GM08714 (cell line): ENCODE results near the gene PNP.
"Not testable (repeated sequence)": the region's sequence is repeated elsewhere in the genome, so short reads cannot be mapped to it uniquely, and the experiment has no call there.

Source experiments
- H3K4me3 ChIP-seq: fragments of 200-500 bp; sonication (Bioruptor generic); 2 replicates; pipeline ENCODE4 v1.5.1; 2014; ENCODE audit warnings: mild to moderate bottlenecking, low read length, inconsistent platforms
- ZNF274 ChIP-seq: IDR thresholded peaks from 2 replicates; pipeline ENCODE4 v1.6.1; 2012; ENCODE audit warnings: mild to moderate bottlenecking, low read depth, low read length

The PNP gene

GRCh38 chr14:20493634-20494033, 24.4 kb downstream of the PNP start:
- no peak overlapping the region for H3K4me3 ChIP-seq
- TF ChIP-seq ZNF274, result no peak

- H3K4me3 ChIP-seq, result no peak overlapping the region
- TF ChIP-seq ZNF274, result no peak
These were observed 25.9 kb downstream of the PNP start for GRCh38 chr14:20494935-20495766.

- H3K4me3 ChIP-seq, result no peak overlapping the region
- no peak for TF ChIP-seq ZNF274
These were observed 29.4 kb downstream of the PNP start for GRCh38 chr14:20498622-20499021.

GRCh38 chr14:20499108-20499507, 29.9 kb downstream of the PNP start:
- TF ChIP-seq ZNF274, result no peak
- no peak overlapping the region for H3K4me3 ChIP-seq

GRCh38 chr14:20499881-20500280, 30.7 kb downstream of the PNP start:
- TF ChIP-seq ZNF274, result no peak
- H3K4me3 ChIP-seq, result no peak overlapping the region

- no peak for TF ChIP-seq ZNF274
- no peak overlapping the region for H3K4me3 ChIP-seq
These were observed 32.1 kb downstream of the PNP start for GRCh38 chr14:20501346-20501745.

- no peak for TF ChIP-seq ZNF274
- no peak overlapping the region for H3K4me3 ChIP-seq
These were observed 34.7 kb downstream of the PNP start for GRCh38 chr14:20503898-20504297.

- H3K4me3 ChIP-seq, result not testable (repeated sequence)
These were observed 37.1 kb downstream of the PNP start for GRCh38 chr14:20506276-20506675.

- not testable (repeated sequence) for H3K4me3 ChIP-seq
These were observed 37.5 kb downstream of the PNP start for GRCh38 chr14:20506752-20507151.

GRCh38 chr14:20507537-20507936, 38.3 kb downstream of the PNP start:
- H3K4me3 ChIP-seq, result not testable (repeated sequence)

- TF ChIP-seq ZNF274, result no peak
- H3K4me3 ChIP-seq, result no peak overlapping the region
These were observed 39.2 kb downstream of the PNP start for GRCh38 chr14:20508367-20508766.

GRCh38 chr14:20512177-20512905, 43.1 kb downstream of the PNP start:
- no peak overlapping the region for H3K4me3 ChIP-seq
- no peak for TF ChIP-seq ZNF274

GRCh38 chr14:20515846-20516245, 46.6 kb downstream of the PNP start:
- TF ChIP-seq ZNF274, result no peak
- H3K4me3 ChIP-seq, result no peak overlapping the region

- H3K4me3 ChIP-seq, result no peak overlapping the region
- TF ChIP-seq ZNF274, result no peak
These were observed 47.7 kb downstream of the PNP start for GRCh38 chr14:20516921-20517320.

GRCh38 chr14:20522332-20522731, 53.1 kb downstream of the PNP start:
- H3K4me3 ChIP-seq, result no peak overlapping the region
- TF ChIP-seq ZNF274, result no peak
